Activated CD4-positive, alpha-beta T cell treated with anti-CD3 and anti-CD28 coated beads, Interleukin-10, Interleukin-2, amounts not matched to agents 100 ng/mL and 50 ng/mL, durations not matched to agents 16 hours and 8 hours (primary cell): ENCODE results near the gene TMEM214.

ENCODE experiments used
- DNase-seq: peaks from one replicate; pipeline ENCODE4 v3.0.0-alpha.2; 2020

Gene TMEM214

DNA sequence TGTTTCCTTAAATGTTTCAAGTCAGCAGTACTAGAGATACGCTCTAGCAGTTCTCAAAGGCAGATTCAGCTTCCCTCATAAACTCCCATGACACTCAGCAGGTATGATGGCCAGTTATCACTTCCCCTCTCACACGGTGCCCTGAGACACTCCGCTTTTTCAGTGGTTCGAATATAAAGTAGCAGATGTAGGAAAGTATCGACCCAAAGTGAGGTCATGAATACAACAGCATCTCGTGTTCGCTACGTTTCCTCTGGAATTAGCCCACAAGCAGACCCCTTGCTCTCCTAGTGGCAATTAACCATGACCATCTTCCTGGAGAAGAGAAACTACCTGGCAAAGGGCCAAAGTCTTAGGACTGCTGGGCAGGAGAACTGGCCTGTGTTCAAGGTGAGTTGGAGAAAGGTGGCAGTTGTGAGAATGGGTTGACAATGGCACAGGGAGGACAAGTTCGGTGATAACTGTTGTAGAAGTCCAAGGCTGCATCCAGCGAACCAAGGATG lies 9.4 kb downstream of the TMEM214 start:
- DNase-seq: no peak

DNA sequence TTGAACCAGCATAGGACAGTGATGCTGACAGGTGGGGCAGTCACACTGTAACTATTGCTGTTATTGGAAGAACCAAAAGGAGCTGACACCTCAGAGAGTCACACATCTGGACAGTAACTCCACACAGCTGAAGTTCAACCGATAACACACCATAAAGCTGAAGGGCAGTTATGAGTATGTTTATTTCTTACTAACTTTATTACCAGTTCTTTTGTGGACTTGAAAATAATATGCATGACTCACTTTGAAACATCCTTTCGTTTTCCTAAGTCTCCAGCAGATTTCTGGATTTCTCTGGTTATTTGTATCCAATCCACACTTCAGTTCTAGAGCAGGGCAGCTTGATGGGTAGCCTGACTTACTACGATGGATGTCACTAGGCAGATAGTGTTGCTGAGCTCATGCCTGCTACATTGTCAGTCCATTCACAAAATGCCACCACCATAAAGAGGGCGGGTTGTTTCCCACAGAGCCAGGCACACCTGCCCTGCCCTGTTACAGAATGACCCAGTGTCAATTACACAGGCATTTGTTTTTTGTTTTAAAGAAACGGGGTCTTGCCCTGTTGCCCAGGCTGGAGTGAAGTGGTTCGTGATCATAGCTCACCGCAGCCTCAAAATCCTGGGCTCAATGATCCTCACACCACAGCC lies 10.3 kb downstream of the TMEM214 start:
- DNase-seq: no peak

GRCh38 chr2:27049422-27050280 lies 16.9 kb downstream of the TMEM214 start:
- peak; percentile 74 for DNase-seq

DNA sequence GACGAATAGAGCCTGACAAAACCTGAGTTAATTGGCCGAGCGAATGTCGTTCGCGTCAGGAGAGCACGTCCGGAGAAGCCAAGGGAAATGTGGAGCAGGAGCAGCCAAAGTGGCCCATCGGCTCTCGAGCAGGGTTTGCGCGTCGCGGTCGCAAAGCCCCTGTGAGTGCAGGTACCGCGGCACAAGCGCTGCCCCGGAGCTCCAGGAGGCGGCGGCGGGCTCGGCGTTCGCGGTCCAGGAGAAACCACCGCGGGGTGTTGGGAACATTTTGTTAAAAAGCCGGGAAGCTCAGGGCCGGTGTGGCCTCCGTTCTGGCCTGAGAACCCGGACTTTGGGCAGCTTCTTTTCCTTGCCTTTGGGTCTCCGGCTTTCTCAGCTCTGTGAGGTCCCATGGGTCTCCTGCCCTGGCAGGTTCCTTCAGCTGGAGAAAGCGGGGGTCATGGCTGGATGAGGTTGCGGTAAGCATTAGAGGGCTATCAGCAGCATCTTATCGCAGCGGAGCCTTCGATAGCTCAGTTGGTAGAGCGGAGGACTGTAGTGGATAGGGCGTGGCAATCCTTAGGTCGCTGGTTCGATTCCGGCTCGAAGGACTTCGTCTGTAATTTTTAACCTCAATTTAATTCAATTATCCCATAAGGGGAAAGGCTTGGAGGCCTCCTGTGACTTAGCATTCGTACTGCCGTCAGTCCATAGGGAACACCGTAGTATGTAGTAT lies 17.7 kb downstream of the TMEM214 start:
- DNase-seq: peak; percentile 92

- DNase-seq: peak; percentile 98
Observed at GRCh38 chr2:27050996-27051901, 18.5 kb downstream of the TMEM214 start, which contains the start of gene AGBL5. Gene AGBL5 (plus strand): TSS chr2:27051668. CDS start chr2:27052959, 1,291 bp downstream.

DNA sequence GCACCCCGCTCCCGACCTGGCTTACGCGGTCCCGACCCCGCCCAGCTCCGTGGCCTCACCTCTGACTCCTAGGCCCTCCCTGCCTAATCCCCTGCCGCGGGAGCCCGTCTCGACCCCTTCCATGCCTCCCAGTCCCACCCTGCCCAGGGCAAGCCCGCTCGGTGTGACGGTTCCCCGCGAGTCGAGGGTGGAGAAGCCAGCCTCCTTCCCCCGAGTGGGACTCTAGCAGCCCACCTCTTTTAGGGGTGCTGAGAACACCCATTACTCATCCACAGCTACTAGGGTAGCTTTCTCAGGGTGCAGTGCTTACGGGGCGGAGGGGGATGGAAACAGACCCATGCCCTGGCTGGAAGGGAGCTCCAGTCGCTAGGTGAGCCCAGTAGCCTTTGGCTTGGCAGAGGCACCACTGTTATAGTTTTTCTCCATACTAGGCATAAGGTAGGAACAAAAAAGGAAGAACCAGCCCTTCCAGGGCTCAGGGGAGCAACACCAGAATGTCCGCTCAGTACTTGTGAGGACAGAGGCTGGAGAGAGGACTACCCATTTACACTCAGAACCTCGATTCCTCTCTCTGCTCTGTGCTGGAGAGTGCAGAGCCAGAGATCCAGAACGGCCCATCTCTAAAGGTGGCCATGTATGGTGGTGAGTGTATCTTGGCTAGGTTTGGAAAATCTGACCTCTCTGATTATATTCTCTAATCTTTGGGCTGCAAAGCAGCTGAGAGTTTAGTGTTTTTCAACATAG lies 19.3 kb downstream of the TMEM214 start:
- no peak for DNase-seq

DNA sequence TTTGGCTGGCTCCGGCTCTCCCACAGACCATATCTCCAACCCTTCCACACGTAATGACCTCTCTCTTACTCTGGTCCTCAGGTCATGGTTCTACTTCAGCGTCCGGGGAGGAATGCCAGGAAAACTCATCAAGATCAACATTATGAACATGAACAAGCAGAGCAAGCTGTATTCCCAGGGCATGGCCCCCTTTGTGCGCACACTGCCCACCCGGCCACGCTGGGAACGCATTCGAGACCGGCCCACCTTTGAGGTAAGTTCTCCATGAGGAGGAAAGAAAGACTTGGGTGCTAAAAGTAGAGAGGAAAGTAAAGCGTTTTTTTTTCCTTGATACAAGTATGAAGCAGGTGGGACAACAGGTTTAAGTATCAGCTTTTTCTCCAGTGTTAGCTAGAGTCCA lies 20.6 kb downstream of the TMEM214 start:
- DNase-seq: no peak

DNA sequence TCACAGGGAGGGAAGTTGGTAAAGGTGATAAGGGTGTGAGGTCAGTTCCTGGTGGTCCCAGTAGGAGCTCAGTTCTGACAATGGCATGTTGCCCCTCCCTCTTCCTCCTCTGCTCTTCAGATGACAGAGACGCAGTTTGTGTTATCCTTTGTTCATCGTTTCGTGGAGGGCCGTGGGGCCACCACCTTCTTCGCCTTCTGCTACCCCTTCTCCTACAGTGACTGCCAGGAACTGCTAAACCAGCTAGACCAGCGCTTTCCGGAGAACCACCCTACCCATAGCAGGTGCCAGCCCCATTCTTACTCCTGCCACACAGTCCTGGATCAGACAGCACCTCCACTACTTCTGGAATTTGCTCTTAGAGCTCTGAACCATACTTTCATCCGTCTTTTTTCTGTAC lies 21.0 kb downstream of the TMEM214 start:
- DNase-seq: no peak

DNA sequence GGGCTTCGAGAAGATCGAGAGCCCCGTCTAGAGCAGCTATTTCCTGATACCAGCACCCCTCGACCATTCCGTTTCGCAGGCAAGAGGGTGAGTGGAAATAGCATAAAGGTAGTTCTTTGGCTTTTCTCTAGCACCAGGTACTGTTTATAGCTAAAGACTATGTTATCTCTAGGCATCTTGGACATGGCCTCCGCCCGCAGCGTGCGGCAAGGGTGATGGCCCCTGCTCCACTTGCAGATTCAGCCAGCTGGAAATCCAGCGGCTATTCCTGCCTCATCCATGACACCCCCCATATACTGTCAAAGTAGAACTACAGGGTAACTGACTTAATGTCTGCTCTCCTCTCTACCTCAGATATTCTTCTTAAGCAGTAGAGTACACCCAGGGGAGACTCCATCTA lies 22.0 kb downstream of the TMEM214 start:
- DNase-seq: no peak

DNA sequence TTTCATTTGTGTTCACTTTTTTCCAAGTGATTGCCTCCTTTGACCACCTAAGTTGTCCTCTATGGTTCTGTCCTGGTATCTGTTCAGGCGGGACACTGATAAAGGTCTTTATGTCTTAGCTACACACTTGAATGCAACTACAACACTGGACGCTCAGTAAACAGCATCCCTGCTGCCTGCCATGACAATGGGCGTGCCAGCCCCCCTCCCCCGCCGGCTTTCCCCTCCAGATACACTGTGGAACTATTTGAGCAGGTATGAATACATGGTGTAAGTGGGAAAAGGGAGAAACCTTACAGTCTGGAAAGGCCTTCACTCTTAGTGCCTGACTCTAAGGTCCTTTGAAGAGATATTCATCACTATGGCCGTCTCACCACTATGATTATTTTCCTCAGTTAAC lies 24.4 kb downstream of the TMEM214 start:
- no peak for DNase-seq

DNA sequence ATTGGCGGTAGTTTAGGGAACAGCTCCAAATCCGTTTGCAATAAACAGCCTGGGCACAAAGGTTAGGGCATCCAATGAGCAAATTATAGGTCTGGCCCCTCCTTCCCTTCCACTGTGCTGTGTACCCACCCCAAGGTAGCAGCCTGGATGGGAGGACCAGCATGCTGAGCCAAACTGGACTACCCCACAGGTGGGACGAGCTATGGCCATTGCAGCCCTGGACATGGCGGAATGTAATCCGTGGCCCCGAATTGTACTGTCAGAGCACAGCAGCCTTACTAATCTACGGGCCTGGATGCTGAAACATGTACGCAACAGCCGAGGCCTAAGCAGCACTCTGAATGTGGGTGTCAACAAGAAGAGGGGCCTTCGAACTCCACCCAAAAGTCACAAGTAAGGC lies 25.4 kb downstream of the TMEM214 start:
- no peak for DNase-seq

DNA sequence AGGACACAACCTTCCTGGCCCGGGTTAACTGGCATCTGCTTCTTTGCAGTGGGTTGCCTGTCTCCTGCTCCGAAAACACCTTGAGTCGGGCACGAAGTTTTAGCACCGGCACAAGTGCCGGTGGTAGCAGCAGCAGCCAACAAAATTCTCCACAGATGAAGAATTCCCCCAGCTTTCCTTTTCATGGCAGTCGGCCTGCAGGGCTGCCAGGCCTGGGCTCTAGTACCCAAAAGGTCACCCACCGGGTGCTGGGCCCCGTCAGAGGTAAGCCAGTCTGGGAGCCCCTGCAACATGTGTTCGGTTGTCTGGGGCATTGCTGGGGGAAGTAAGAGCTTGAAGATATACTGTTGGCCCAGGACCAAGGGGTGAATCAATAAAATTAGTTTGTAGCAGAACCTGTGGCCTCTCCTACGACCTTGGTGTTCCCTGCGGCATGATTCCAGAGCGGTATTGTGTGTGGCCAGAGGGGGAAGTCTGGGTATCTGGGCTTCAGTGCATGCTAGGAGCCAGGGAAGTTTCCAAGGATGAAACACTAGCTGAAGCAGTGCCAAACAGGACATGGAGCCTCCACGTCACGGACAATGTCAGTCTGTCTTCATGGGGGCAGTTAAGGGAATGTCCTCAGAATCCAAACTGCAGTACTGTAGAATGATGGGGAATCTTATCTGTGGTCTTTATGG lies 26.5 kb downstream of the TMEM214 start:
- no peak for DNase-seq

- DNase-seq: no peak
Observed at GRCh38 chr2:27060323-27060722, 27.6 kb downstream of the TMEM214 start.

GRCh38 chr2:27065128-27065527 lies 32.4 kb downstream of the TMEM214 start:
- no peak for DNase-seq

DNA sequence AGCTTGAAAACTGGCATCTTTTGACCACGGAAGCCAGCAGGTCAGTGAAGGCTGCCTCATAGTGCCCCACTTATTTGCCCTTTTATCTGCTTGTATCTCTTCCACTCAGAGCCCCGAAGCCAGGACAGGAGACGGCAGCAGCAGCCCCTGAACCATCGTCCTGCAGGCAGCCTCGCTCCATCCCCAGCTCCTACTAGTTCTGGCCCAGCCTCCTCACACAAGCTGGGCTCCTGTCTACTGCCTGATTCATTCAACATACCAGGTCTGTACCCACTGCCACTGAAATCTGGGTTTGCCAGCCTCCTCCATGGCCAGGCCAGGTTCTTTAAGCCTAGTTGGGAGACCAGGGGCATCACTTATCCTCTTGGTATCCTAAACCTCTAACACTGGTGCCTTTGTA lies 34.6 kb downstream of the TMEM214 start:
- no peak for DNase-seq

DNA sequence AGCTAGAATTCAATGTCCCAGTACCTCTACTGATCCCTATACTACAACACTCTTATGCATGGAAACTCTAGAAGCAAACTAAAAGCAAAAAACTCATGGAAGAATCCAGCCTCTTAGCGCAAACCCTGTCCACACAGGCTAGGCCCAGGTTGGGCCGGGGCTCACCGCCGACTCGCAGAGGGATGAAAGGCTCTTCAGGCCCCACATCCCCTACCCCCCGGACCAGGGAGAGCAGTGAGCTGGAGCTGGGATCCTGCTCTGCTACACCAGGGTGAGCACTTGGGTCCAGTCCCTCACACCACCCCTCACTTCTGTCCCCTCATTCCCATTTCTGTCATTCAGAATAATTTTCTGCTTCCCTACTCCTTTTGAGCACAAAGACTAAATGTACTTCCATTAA lies 36.7 kb downstream of the TMEM214 start:
- no peak for DNase-seq

GRCh38 chr2:27069961-27070618 lies 37.3 kb downstream of the TMEM214 start:
- DNase-seq: no peak

DNA sequence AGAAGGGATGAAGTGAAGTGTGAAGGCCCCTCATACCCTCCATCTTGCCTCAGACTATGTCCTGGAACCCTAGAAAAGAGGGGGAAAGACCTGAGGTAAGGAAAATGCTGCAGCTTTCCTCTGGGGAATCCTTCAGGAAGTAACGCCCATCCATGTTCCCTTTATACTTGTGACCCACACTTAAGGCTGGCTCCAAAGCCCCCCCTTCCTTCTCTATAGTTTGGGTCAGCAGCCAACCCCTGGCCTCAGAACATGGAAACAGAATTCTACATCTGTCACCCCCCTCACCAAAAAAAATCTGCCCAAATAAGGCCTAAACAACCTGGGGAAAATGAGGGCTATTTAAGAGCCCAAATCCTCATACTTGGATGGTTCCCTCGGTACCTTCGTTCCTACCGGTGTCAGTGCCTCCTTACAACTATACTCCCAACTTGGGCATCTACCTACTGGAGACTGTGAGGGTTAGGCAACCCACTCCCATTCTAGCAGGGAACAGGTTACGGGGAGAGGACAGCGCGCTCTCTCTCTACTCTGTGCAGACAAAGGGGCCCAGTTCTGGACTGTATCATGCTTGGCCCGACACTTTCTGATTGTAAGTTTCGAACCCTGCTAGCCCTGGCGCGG lies 38.0 kb downstream of the TMEM214 start:
- DNase-seq: no peak

DNA sequence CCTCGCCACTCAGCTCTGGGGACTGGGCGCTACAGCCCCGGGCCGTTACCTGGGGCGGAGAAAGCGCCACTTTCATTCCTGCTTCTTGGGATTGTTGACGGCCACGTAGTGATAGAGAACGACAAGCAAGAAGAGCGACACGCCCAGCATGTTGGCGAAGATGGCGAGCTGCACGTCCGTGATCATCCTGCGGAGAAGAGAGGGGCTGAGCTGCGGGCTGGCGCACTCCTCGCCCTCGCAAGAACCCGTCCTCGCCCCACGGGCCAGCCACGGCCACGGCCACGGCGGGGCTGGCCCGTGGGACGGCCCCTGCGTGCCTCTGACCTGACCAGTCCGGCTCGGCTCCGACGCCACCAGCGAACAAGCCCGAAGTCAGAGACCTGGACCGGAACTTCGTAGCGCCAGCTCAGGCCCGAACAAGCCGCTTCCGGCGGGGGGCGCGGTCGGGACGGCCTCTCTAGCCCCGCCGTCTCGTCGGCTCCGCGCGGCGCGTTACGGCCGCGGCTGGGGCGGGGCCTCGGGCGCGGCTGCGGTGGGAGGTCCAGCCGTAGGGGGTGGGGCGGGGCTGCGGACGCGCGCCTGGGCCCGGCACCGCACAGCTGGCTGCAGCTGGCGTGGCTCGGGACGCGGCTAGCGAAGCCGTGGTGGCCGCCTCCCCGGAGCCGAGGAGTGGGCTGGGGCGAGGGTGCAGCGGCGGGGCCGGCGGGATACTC lies 38.7 kb downstream of the TMEM214 start, which contains the start of gene OST4:
Gene OST4 (minus strand): TSS at position 378 of the 713 bp plus-strand sequence.
- peak; percentile 95 for DNase-seq
